ENCODE measurements around the gene CD33.

The CD33 gene

DNA sequence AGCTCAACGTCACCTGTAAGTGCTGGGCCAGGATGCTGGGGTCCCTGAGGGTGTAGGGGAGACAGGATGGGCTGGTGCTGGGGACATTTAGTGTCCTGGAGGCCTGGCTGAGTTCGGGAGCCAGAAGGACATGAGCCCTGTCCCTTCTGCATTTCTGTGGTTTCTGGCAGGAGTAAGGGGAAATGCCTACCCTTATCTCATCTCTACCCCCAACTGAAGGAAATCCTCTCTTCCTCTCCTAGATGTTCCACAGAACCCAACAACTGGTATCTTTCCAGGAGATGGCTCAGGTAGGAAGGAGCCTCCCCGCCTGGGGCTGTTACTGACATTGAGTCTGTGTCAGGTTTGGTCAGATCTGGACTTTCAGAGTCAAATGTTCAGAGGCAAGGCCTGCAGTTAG is 1.2 kb downstream of the CD33 start:
- FAIRE-seq (no peak), DNase-seq (ENCODE audit: insufficient read length, low spot score) (no peak)
- TF ChIP-seq, protein P1, sequence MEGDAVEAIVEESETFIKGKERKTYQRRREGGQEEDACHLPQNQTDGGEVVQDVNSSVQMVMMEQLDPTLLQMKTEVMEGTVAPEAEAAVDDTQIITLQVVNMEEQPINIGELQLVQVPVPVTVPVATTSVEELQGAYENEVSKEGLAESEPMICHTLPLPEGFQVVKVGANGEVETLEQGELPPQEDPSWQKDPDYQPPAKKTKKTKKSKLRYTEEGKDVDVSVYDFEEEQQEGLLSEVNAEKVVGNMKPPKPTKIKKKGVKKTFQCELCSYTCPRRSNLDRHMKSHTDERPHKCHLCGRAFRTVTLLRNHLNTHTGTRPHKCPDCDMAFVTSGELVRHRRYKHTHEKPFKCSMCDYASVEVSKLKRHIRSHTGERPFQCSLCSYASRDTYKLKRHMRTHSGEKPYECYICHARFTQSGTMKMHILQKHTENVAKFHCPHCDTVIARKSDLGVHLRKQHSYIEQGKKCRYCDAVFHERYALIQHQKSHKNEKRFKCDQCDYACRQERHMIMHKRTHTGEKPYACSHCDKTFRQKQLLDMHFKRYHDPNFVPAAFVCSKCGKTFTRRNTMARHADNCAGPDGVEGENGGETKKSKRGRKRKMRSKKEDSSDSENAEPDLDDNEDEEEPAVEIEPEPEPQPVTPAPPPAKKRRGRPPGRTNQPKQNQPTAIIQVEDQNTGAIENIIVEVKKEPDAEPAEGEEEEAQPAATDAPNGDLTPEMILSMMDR (IDR thresholded peaks at IDR 0.05; ENCODE audit: insufficient read depth, missing control alignments) = no peak

DNA sequence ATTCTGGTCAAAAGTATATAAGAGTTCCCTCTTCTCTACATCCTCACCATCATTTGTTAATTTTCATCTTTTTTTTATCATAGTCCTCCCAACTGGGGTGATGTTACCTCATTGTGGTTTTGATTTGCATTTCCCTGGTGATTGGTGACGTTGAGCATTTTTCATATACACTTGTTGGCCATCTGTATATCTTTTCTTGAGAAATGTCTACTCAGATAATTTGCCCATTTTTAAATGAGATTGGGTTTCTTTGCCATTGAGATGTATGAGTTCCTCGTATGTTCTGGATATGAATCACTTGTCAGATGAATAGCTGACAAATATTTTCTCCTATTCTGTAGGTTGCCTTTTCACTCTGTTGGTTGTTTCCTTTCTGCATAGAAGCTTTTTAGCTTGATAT is 2.4 kb downstream of the CD33 start:
- no peak for FAIRE-seq

DNA sequence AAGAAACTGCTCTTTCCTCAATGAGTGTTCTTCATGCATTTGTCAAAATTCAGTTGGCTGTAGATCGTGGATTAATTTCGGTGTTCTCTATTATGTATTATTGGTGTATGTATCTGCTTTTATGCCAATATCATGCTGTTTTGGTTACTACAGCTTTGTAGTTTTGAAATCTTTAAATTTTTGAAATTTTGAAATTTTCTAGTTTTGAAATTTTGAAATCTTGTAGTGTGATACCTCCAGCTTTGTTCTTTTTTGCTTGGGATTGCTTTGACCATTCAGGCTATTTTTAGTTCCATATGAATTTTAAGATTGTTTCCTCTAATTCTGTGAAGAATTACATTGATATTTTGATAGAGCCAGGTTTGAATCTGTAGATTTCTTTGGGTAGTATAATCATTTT is 3.1 kb downstream of the CD33 start:
- TF ChIP-seq, protein P1 (IDR thresholded peaks at IDR 0.05; ENCODE audit: insufficient read depth, missing control alignments) = no peak
- no peak for FAIRE-seq
- DNase-seq (ENCODE audit: insufficient read length, low spot score) = no peak

More for the DNA sequence above, 2.4 kb downstream of the CD33 start:
- no peak for DNase-seq (ENCODE audit: insufficient read length, low spot score)
- TF ChIP-seq, protein P1 (IDR thresholded peaks at IDR 0.05; ENCODE audit: insufficient read depth, missing control alignments) = no peak

DNA sequence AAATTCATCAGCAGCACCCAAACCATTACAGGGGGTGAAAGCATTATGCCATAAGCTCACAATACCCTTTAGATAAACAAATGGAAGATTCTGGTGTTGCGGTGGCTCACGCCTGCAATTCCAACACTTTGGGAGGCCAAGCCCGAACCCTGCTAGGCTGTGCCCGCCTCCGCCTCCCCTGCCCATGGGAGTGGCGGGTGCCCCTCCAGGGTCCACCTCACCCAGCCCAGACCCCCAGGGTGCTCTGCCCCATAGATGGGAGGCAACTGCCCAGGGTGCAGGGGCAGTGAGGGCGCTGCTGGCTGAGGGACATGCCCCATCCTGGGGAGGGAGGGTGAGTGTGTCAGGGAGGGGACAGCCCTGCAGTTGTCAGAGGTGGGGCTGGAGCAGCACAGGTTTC is 16.0 kb downstream of the CD33 start:
- TF ChIP-seq, protein P1 (IDR thresholded peaks at IDR 0.05; ENCODE audit: insufficient read depth, missing control alignments) = no peak
- FAIRE-seq = no peak
- no peak for DNase-seq (ENCODE audit: insufficient read length, low spot score)

GRCh38 chr19:51242881-51243630 is 18.2 kb downstream of the CD33 start:
- DNase-seq (ENCODE audit: insufficient read length, low spot score) = no peak
- FAIRE-seq = no peak
- TF ChIP-seq, protein P1 (IDR thresholded peaks at IDR 0.05; ENCODE audit: insufficient read depth, missing control alignments) = no peak

DNA sequence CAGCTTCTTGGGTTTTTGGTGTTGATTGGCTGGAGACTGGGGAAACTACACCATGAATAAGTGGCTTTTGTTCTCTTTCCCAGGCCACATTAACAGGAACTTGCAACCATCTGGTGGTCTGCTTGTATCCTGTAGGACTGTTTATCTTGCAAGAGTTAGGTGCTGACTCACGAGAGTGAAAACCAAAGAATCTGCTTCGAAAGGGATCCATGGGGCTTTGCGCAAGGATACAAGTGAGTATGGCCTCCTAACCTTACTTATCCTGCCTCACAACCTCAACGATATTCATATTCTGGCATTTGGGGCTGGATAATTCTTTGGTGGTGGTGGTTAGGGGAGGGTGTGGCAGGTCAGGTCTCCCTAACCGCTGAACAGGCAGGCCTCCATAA is 21.3 kb downstream of the CD33 start:
- FAIRE-seq = no peak
- TF ChIP-seq, protein P1 (IDR thresholded peaks at IDR 0.05; ENCODE audit: insufficient read depth, missing control alignments) = no peak
- DNase-seq (ENCODE audit: insufficient read length, low spot score) = no peak

- no peak for FAIRE-seq
- DNase-seq (ENCODE audit: insufficient read length, low spot score) = no peak
- TF ChIP-seq, protein P1 (IDR thresholded peaks at IDR 0.05; ENCODE audit: insufficient read depth, missing control alignments) = no peak
Observed at GRCh38 chr19:51247972-51248590, 23.2 kb downstream of the CD33 start.
